B cell (primary cell): ENCODE data around the gene YARS1. TPM values are rescaled to one million over a fixed set of nuclear protein-coding genes. Genes with fewer than 3 reads are reported as not detected.

Experiments
- ATAC-seq: fragments of 200-7000 bp; cut with Tn5 transposase; one replicate; pipeline ENCODE4 v1.10.0; 2021; ENCODE audit warnings: low read depth, mild to moderate bottlenecking, moderate number of reproducible peaks, moderate library complexity
- CTCF ChIA-PET: fragments of 350-600 bp; sonication (Branson Sonifier 250); formaldehyde crosslinking; loops from one replicate; lab custom pipeline; 2021; ENCODE audit warnings: antibody characterized with exemption, inconsistent platforms; lab: Charles Lee
- POLR2A ChIA-PET: fragments of 350-600 bp; sonication (Branson Sonifier 250); formaldehyde crosslinking; loops from one replicate; lab custom pipeline; 2021; ENCODE audit warnings: antibody characterized with exemption; lab: Charles Lee
- DNase-seq: peaks from one replicate; pipeline ENCODE4 v3.0.0; 2013
- H2AFZ ChIP-seq: 2 replicates; pipeline ENCODE4 v1.6.1; 2012; ENCODE audit warnings: mild to moderate bottlenecking, low read depth, low read length; ENCODE audit not compliant: insufficient read depth, poor library complexity, severe bottlenecking
- H3K27ac ChIP-seq, 2 donors: 1 replicate in 1 of 2; 2 replicates in 1 of 2; pipeline ENCODE4 v1.5.1; 2012 to 2013; ENCODE audit warnings: low read length in 2 of 2, mild to moderate bottlenecking in 2 of 2, moderate library complexity in 1 of 2
- H3K27me3 ChIP-seq, 4 experiments: fragments of 200-600 bp in 1 of 4; sonication (generic) in 1 of 4; replicated peaks in 1 of 4; 1 replicate in 2 of 4; 2 replicates in 2 of 4; pipeline versions ENCODE4 v1.6.1 to v1.7.0; 2013 to 2016; ENCODE audit warnings: low read length in 3 of 4, mild to moderate bottlenecking in 2 of 4, mixed read lengths in 1 of 4, moderate library complexity in 1 of 4; ENCODE audit not compliant: insufficient read depth in 4 of 4, control insufficient read depth in 3 of 4; ENCODE audit errors: control extremely low read depth in 1 of 4
- H3K36me3 ChIP-seq, 2 experiments: replicated peaks in 1 of 2; 1 replicate in 1 of 2; 2 replicates in 1 of 2; pipeline versions ENCODE4 v1.6.1 to v1.7.1; 2013; ENCODE audit warnings: low read length in 1 of 2; ENCODE audit not compliant: insufficient read depth in 2 of 2, control insufficient read depth in 1 of 2; ENCODE audit errors: control extremely low read depth in 1 of 2, extremely low read depth in 1 of 2
- H3K4me1 ChIP-seq, 2 donors: fragments of 200-600 bp in 1 of 2; sonication (generic) in 1 of 2; 1 replicate in 1 of 2; 2 replicates in 1 of 2; pipeline versions ENCODE4 v1.5.1 to v1.6.1; 2013 to 2017; ENCODE audit warnings: low read length in 2 of 2; ENCODE audit not compliant: control insufficient read depth in 2 of 2, insufficient read depth in 2 of 2
- H3K4me2 ChIP-seq: replicated peaks from 2 replicates; pipeline ENCODE3; 2012; ENCODE audit warnings: mild to moderate bottlenecking, low read depth, low read length; ENCODE audit not compliant: poor library complexity, severe bottlenecking
- H3K4me3 ChIP-seq, 5 experiments: fragments of 200-600 bp in 1 of 5; sonication (generic) in 1 of 5; 1 replicate in 3 of 5; 2 replicates in 2 of 5; pipeline versions ENCODE4 v1.5.1 to v1.7.0; 2011 to 2016; ENCODE audit warnings: low read length in 4 of 5, mild to moderate bottlenecking in 4 of 5, low read depth in 2 of 5, control low read depth in 1 of 5, moderate library complexity in 1 of 5; ENCODE audit not compliant: insufficient read depth in 1 of 5; ENCODE audit errors: control extremely low read depth in 1 of 5, extremely low read depth in 1 of 5
- H3K79me2 ChIP-seq: fragments of 200-600 bp; sonication (generic); one replicate; pipeline ENCODE4 v1.6.0; 2016; ENCODE audit warnings: low read length; ENCODE audit not compliant: control insufficient read depth, insufficient read depth
- H3K9ac ChIP-seq: fragments of 200-600 bp; sonication (generic); 2 replicates; pipeline ENCODE4 v1.6.1; 2017; ENCODE audit warnings: mild to moderate bottlenecking, low read length, moderate library complexity
- H3K9me3 ChIP-seq, 3 donors: one replicate each; pipeline versions ENCODE4 v1.6.1 to v1.7.1; 2013; ENCODE audit warnings: low read length in 2 of 3; ENCODE audit not compliant: control insufficient read depth in 2 of 3, insufficient read depth in 1 of 3; ENCODE audit errors: control extremely low read depth in 1 of 3
- H4K20me1 ChIP-seq: 2 replicates; pipeline ENCODE4 v1.6.0; 2012; ENCODE audit warnings: mild to moderate bottlenecking, low read length; ENCODE audit not compliant: insufficient read depth, control insufficient read depth, poor library complexity, severe bottlenecking
- H3K27ac Mint-ChIP-seq: one replicate; pipeline ENCODE4 v1.8.0; 2021; ENCODE audit warnings: mixed read lengths
- H3K27me3 Mint-ChIP-seq: one replicate; pipeline ENCODE4 v1.8.0; 2021; ENCODE audit warnings: mixed read lengths
- H3K4me1 Mint-ChIP-seq: one replicate; pipeline ENCODE4 v1.8.0; 2021; ENCODE audit warnings: mixed read lengths
- H3K4me3 Mint-ChIP-seq: one replicate; pipeline ENCODE4 v1.8.0; 2021; ENCODE audit warnings: mixed read lengths
- H3K9me3 Mint-ChIP-seq: one replicate; pipeline ENCODE4 v1.8.0; 2022; ENCODE audit warnings: mixed read lengths; ENCODE audit not compliant: insufficient read depth
- CTCF ChIP-seq: fragments of 200-600 bp; IDR thresholded peaks from one replicate; pipeline ENCODE4 v1.8.0; 2022; ENCODE audit warnings: antibody characterized with exemption, mild to moderate bottlenecking
- EZH2 ChIP-seq: IDR thresholded peaks from 2 replicates; pipeline ENCODE4 v1.6.1; 2012; ENCODE audit warnings: borderline replicate concordance, low read depth, mild to moderate bottlenecking, moderate library complexity, low read length; ENCODE audit not compliant: insufficient read depth, poor library complexity, severe bottlenecking
- WGBS: methylation state at CpG from one replicate; pipeline ENCODE4 v1.1.5; 2013; ENCODE audit warnings: missing lambda C conversion rate; ENCODE audit not compliant: insufficient coverage; 5-methylcytosine and 5-hydroxymethylcytosine counted together
- intact Hi-C: fragments of 100-400 bp; cut with micrococcal nuclease; formaldehyde crosslinking; loops from one replicate; pipeline ENCODE4 v1.10.0; 2022
- polyA plus RNA-seq: library from polyadenylated mRNA; depleted of rRNA; stranded (reverse); fragments of >200 nt; gene quantifications from 2 replicates; pipeline ENCODE4 v1.2.3, GENCODE V29; 2012
- total RNA-seq, 2 donors: library from RNA; stranded (reverse); fragments of 120-200 nt in 1 of 2; gene quantifications; 1 replicate in 1 of 2; 2 replicates in 1 of 2; pipeline versions ENCODE4 v1.2.3 to v1.2.4, GENCODE V29; 2013 to 2022

The YARS1 gene
- total and polyA plus RNA-seq, 2 donors (not counting 1 experiment from before 2014, with no cell fraction given), result 33.0 to 73.2 TPM

GRCh38 chr1:32859915-32860314, 42.8 kb upstream of the YARS1 start:
- no peaks in the 10 kb centered on the region for H3K79me2 ChIP-seq
- no peaks in the 10 kb centered on the region for H3K4me1 ChIP-seq
- H3K4me2 ChIP-seq, result no peak overlapping the region
- ATAC-seq (no peak), DNase-seq (no peak)
- no peak overlapping the region for H3K9ac ChIP-seq
- TF ChIP-seq EZH2, result no peak
- TF ChIP-seq CTCF, result no peak
- H3K4me3 ChIP-seq, result no peak overlapping the region
- intact Hi-C loops, result no loop called here
- no peak overlapping the region for H2AFZ ChIP-seq
- H3K9me3 Mint-ChIP-seq, result no peaks in the 10 kb centered on the region
- H3K27ac Mint-ChIP-seq, result no peak overlapping the region
- no peaks in the 10 kb centered on the region for H3K27me3 ChIP-seq
- POLR2A ChIA-PET, result no interaction called here
- CTCF ChIA-PET, result interaction anchor here (0.6 to 2.3 kb wide), 3 partner anchors 12 to 459 kb away, joined by 3 to 8 read pairs (median 4); no protein-coding TSS in a partner anchor
- no peaks in the 10 kb centered on the region for H3K9me3 ChIP-seq
- H3K27ac ChIP-seq, result no peak overlapping the region
- H3K27me3 Mint-ChIP-seq, result no peaks in the 10 kb centered on the region
- no peaks in the 10 kb centered on the region for H3K4me1 Mint-ChIP-seq
- no peaks in the 10 kb centered on the region for H4K20me1 ChIP-seq
- H3K36me3 ChIP-seq, result peaks cover 15 to 59% of the 10 kb centered on the region in 2 experiments
- H3K4me3 Mint-ChIP-seq, result no peak overlapping the region
- 89% methylated on average over 1 of the region's 2 CpGs for WGBS

- 100% methylated on average over 4 of the region's 7 CpGs for WGBS
- Histone ChIP-seq H3K4me3 (no peak overlapping the region), H3K9ac (no peak overlapping the region), H3K4me1 (no peaks in the 10 kb centered on the region), H3K36me3 (peaks cover 20 to 66% of the 10 kb centered on the region in 2 experiments), H3K27ac (no peak overlapping the region), H2AFZ (no peak overlapping the region), H4K20me1 (no peaks in the 10 kb centered on the region), H3K4me2 (no peak overlapping the region), H3K9me3 (no peaks in the 10 kb centered on the region), H3K79me2 (no peaks in the 10 kb centered on the region), H3K27me3 (no peaks in the 10 kb centered on the region)
- no peak overlapping the region for H3K4me3 Mint-ChIP-seq
- ChIA-PET CTCF (interaction anchor here (0.6 to 2.3 kb wide), 3 partner anchors 13 to 246 kb away, joined by 3 to 8 read pairs (median 3); no protein-coding TSS in a partner anchor), POLR2A (no interaction called here)
- H3K4me1 Mint-ChIP-seq, result no peaks in the 10 kb centered on the region
- no peaks in the 10 kb centered on the region for H3K9me3 Mint-ChIP-seq
- no peaks in the 10 kb centered on the region for H3K27me3 Mint-ChIP-seq
- intact Hi-C loops, result no loop called here
- DNase-seq, result no peak
- ATAC-seq, result no peak
- H3K27ac Mint-ChIP-seq, result no peak overlapping the region
- TF ChIP-seq EZH2 (no peak), CTCF (no peak)
Observed at GRCh38 chr1:32858791-32859190, 41.6 kb upstream of the YARS1 start.
